HS-27A (cell line): Measurements from ENCODE around the gene PDGFD.

Source experiments
- DNase-seq: peaks from one replicate; pipeline ENCODE4 v3.0.0-alpha.2; 2012; ENCODE audit warnings: low read depth, missing footprints

PDGFD gene

GRCh38 chr11:103881584-103881983, 282.4 kb downstream of the PDGFD start:
- DNase-seq = no peak

GRCh38 chr11:103880968-103881367, 283.0 kb downstream of the PDGFD start:
- no peak for DNase-seq

GRCh38 chr11:103878646-103879045, 285.3 kb downstream of the PDGFD start:
- DNase-seq = no peak

- no peak for DNase-seq
These were observed 286.7 kb downstream of the PDGFD start for GRCh38 chr11:103877221-103877620.

GRCh38 chr11:103875855-103876510, 288.0 kb downstream of the PDGFD start:
- DNase-seq = no peak

GRCh38 chr11:103872748-103873147, 291.2 kb downstream of the PDGFD start:
- DNase-seq = no peak

GRCh38 chr11:103871923-103872551, 291.9 kb downstream of the PDGFD start:
- no peak for DNase-seq

GRCh38 chr11:103870821-103871309, 293.1 kb downstream of the PDGFD start:
- no peak for DNase-seq

GRCh38 chr11:103867481-103867880, 296.5 kb downstream of the PDGFD start:
- DNase-seq = no peak

GRCh38 chr11:103863497-103863896, 300.4 kb downstream of the PDGFD start:
- DNase-seq = no peak

- DNase-seq = no peak
These were observed 301.2 kb downstream of the PDGFD start for GRCh38 chr11:103862802-103863174.

GRCh38 chr11:103862094-103862801, 301.7 kb downstream of the PDGFD start:
- DNase-seq = no peak
